ENCODE data around the gene KIFBP. TPM values are rescaled to one million over a fixed set of nuclear protein-coding genes. Genes with fewer than 3 reads are reported as not detected.
"Not testable (repeated sequence)": the region's sequence is repeated elsewhere in the genome, so short reads cannot be mapped to it uniquely, and the experiment has no call there.

The KIFBP gene
- total and polyA plus RNA-seq, 4 donors = 10.9 to 27.9 (median 16.4) TPM

GRCh38 chr10:68959695-68960527 is 28.7 kb upstream of the KIFBP start:
- H3K4me1 ChIP-seq (ENCODE audit: control insufficient read depth in 5 of 5, insufficient read depth in 5 of 5, low read length in 5 of 5) = peaks cover 0 to 11% (median 7%) of the 10 kb centered on the region in 5 donors
- no peak for DNase-seq
- no peak overlapping the region for H3K4me3 ChIP-seq
- H3K27ac ChIP-seq (ENCODE audit: low read depth in 1 of 2, low read length in 1 of 2) = no peak overlapping the region
- no peak for ATAC-seq (ENCODE audit: insufficient read depth, low FRiP score)
- TF ChIP-seq CTCF (IDR thresholded peaks at IDR 0.05; ENCODE audit: control extremely low read depth, extremely low read depth) = no peak
- H3K27me3 ChIP-seq (ENCODE audit: control insufficient read depth in 3 of 3, insufficient read depth in 3 of 3, low read length in 2 of 3) = no peaks in the 10 kb centered on the region
- WGBS, 2 donors = 78 to 86% methylated on average over 4 of the region's 4 CpGs
- peaks cover 11 to 33% (median 24%) of the 10 kb centered on the region in 4 donors for H3K36me3 ChIP-seq (ENCODE audit: control insufficient read depth in 4 of 4, insufficient read depth in 4 of 4, low read length in 4 of 4)
- no peak overlapping the region for H3K9ac ChIP-seq (ENCODE audit: insufficient read depth in 1 of 2, low read length in 2 of 2)
- no peaks in the 10 kb centered on the region for H3K9me3 ChIP-seq (ENCODE audit: control insufficient read depth in 4 of 4, insufficient read depth in 3 of 4, low read length in 3 of 4)

- ATAC-seq (ENCODE audit: insufficient read depth, low FRiP score) = no peak
- Histone ChIP-seq H3K4me3 (no peak overlapping the region), H3K4me1 (ENCODE audit: control insufficient read depth in 5 of 5, insufficient read depth in 5 of 5, low read length in 5 of 5) (peaks cover 0 to 1% (median 0%) of the 10 kb centered on the region in 5 donors), H3K9me3 (ENCODE audit: control insufficient read depth in 4 of 4, insufficient read depth in 3 of 4, low read length in 3 of 4) (no peaks in the 10 kb centered on the region), H3K9ac (ENCODE audit: insufficient read depth in 1 of 2, low read length in 2 of 2) (no peak overlapping the region), H3K27me3 (ENCODE audit: control insufficient read depth in 3 of 3, insufficient read depth in 3 of 3, low read length in 2 of 3) (no peaks in the 10 kb centered on the region), H3K27ac (ENCODE audit: low read depth in 1 of 2, low read length in 1 of 2) (no peak overlapping the region), H3K36me3 (ENCODE audit: control insufficient read depth in 4 of 4, insufficient read depth in 4 of 4, low read length in 4 of 4) (peaks cover 25 to 56% (median 40%) of the 10 kb centered on the region in 4 donors)
- DNase-seq = no peak
- WGBS, 2 donors = 59 to 76% methylated on average over 4 of the region's 4 CpGs
- no peak for TF ChIP-seq CTCF (IDR thresholded peaks at IDR 0.05; ENCODE audit: control extremely low read depth, extremely low read depth)
Measured at GRCh38 chr10:68963151-68963550, 25.5 kb upstream of the KIFBP start.

GRCh38 chr10:68973975-68974374 is 14.6 kb upstream of the KIFBP start:
- Histone ChIP-seq H3K36me3 (ENCODE audit: control insufficient read depth in 4 of 4, insufficient read depth in 4 of 4, low read length in 4 of 4) (peaks cover 11 to 73% (median 43%) of the 10 kb centered on the region in 4 donors), H3K9ac (ENCODE audit: insufficient read depth in 1 of 2, low read length in 2 of 2) (no peak overlapping the region), H3K27me3 (ENCODE audit: control insufficient read depth in 3 of 3, insufficient read depth in 3 of 3, low read length in 2 of 3) (no peaks in the 10 kb centered on the region), H3K27ac (ENCODE audit: low read depth in 1 of 2, low read length in 1 of 2) (no peak overlapping the region), H3K4me3 (no peak overlapping the region), H3K4me1 (ENCODE audit: control insufficient read depth in 5 of 5, insufficient read depth in 5 of 5, low read length in 5 of 5) (no peaks in the 10 kb centered on the region), H3K9me3 (ENCODE audit: control insufficient read depth in 4 of 4, insufficient read depth in 3 of 4, low read length in 3 of 4) (no peaks in the 10 kb centered on the region)
- ATAC-seq (ENCODE audit: insufficient read depth, low FRiP score) = no peak
- TF ChIP-seq CTCF (IDR thresholded peaks at IDR 0.05; ENCODE audit: control extremely low read depth, extremely low read depth) = no peak
- WGBS, 2 donors = 88 to 94% methylated on average over 5 of the region's 5 CpGs
- DNase-seq = no peak

- not testable (repeated sequence) for H3K27me3 ChIP-seq (ENCODE audit: control insufficient read depth in 3 of 3, insufficient read depth in 3 of 3, low read length in 2 of 3); H3K27ac ChIP-seq (ENCODE audit: low read depth in 1 of 2, low read length in 1 of 2); H3K4me3 ChIP-seq; DNase-seq; ATAC-seq (ENCODE audit: insufficient read depth, low FRiP score); H3K9ac ChIP-seq (ENCODE audit: insufficient read depth in 1 of 2, low read length in 2 of 2); H3K4me1 ChIP-seq (ENCODE audit: control insufficient read depth in 5 of 5, insufficient read depth in 5 of 5, low read length in 5 of 5); H3K9me3 ChIP-seq (ENCODE audit: control insufficient read depth in 4 of 4, insufficient read depth in 3 of 4, low read length in 3 of 4)
- WGBS, 2 donors = 96 to 99% methylated on average over 5 of the region's 5 CpGs
- H3K36me3 ChIP-seq (ENCODE audit: control insufficient read depth in 4 of 4, insufficient read depth in 4 of 4, low read length in 4 of 4) = peaks cover 11 to 72% (median 43%) of the 10 kb centered on the region in 4 donors
Measured at GRCh38 chr10:68975936-68976473, 12.6 kb upstream of the KIFBP start.

- H3K36me3 ChIP-seq (ENCODE audit: control insufficient read depth in 4 of 4, insufficient read depth in 4 of 4, low read length in 4 of 4) = peaks cover 6 to 57% (median 33%) of the 10 kb centered on the region in 4 donors
- not testable (repeated sequence) for DNase-seq; H3K27me3 ChIP-seq (ENCODE audit: control insufficient read depth in 3 of 3, insufficient read depth in 3 of 3, low read length in 2 of 3); H3K4me3 ChIP-seq; H3K27ac ChIP-seq (ENCODE audit: low read depth in 1 of 2, low read length in 1 of 2); H3K4me1 ChIP-seq (ENCODE audit: control insufficient read depth in 5 of 5, insufficient read depth in 5 of 5, low read length in 5 of 5); H3K9me3 ChIP-seq (ENCODE audit: control insufficient read depth in 4 of 4, insufficient read depth in 3 of 4, low read length in 3 of 4); ATAC-seq (ENCODE audit: insufficient read depth, low FRiP score)
- H3K9ac ChIP-seq (ENCODE audit: insufficient read depth in 1 of 2, low read length in 2 of 2) = peak overlapping the region in 1 of 2 donors; percentile 25
- 91 to 95% methylated on average over 6 of the region's 6 CpGs for WGBS, 2 donors
Measured at GRCh38 chr10:68979738-68980137, 8.9 kb upstream of the KIFBP start.
